CD14-positive monocyte (primary cell): ENCODE results near the gene TRIM7. TPM values are rescaled to one million over a fixed set of nuclear protein-coding genes. Genes with fewer than 3 reads are reported as not detected.

ENCODE experiments used
- DNase-seq, 3 donors: peaks; one replicate each; pipeline ENCODE4 v3.0.0-alpha.2; 2011 to 2022
- H2AFZ ChIP-seq: 2 replicates; pipeline ENCODE4 v1.6.0; 2012; ENCODE audit warnings: mild to moderate bottlenecking, low read depth, low read length, inconsistent platforms; ENCODE audit not compliant: insufficient read depth, poor library complexity, severe bottlenecking
- H3K27ac ChIP-seq, 2 donors: 1 replicate in 1 of 2; 2 replicates in 1 of 2; pipeline ENCODE4 v1.5.1; 2012 to 2013; ENCODE audit warnings: low read length in 2 of 2, control low read depth in 1 of 2, inconsistent platforms in 1 of 2, low read depth in 1 of 2, mild to moderate bottlenecking in 1 of 2
- H3K27me3 ChIP-seq, 2 donors: one replicate each; pipeline versions ENCODE4 v1.6.0 to v1.6.1; 2011 to 2013; ENCODE audit warnings: low read length in 2 of 2; ENCODE audit not compliant: control insufficient read depth in 2 of 2, insufficient read depth in 2 of 2
- H3K36me3 ChIP-seq, 2 donors: replicated peaks in 1 of 2; 1 replicate in 1 of 2; 2 replicates in 1 of 2; pipeline versions ENCODE4 v1.5.1 to v1.6.1; 2012 to 2013; ENCODE audit warnings: low read length in 2 of 2, control low read depth in 1 of 2, inconsistent platforms in 1 of 2, mild to moderate bottlenecking in 1 of 2; ENCODE audit not compliant: insufficient read depth in 2 of 2, control insufficient read depth in 1 of 2
- H3K4me1 ChIP-seq, 2 donors: 1 replicate in 1 of 2; 2 replicates in 1 of 2; pipeline versions ENCODE4 v1.5.1 to v1.6.1; 2012 to 2013; ENCODE audit warnings: low read length in 2 of 2, control low read depth in 1 of 2, inconsistent platforms in 1 of 2, mild to moderate bottlenecking in 1 of 2, moderate library complexity in 1 of 2; ENCODE audit not compliant: insufficient read depth in 2 of 2, control insufficient read depth in 1 of 2
- H3K4me2 ChIP-seq: replicated peaks from 2 replicates; pipeline ENCODE3; 2012; ENCODE audit warnings: low read length, moderate library complexity, mild to moderate bottlenecking; ENCODE audit not compliant: poor library complexity, severe bottlenecking; ENCODE audit errors: extremely low read depth
- H3K4me3 ChIP-seq, 3 experiments: fragments of 200-600 bp in 1 of 3; sonication (generic) in 1 of 3; replicated peaks in 1 of 3; 1 replicate in 2 of 3; 2 replicates in 1 of 3; pipeline ENCODE4 v1.5.1; 2011 to 2013; ENCODE audit warnings: low read length in 3 of 3, mild to moderate bottlenecking in 3 of 3, control low read depth in 2 of 3, low read depth in 2 of 3, inconsistent platforms in 1 of 3, moderate library complexity in 1 of 3
- H3K79me2 ChIP-seq: 2 replicates; pipeline ENCODE4 v1.6.0; 2012; ENCODE audit warnings: mild to moderate bottlenecking, control low read depth, inconsistent platforms, low read length, moderate library complexity; ENCODE audit not compliant: insufficient read depth
- H3K9ac ChIP-seq: 2 replicates; pipeline ENCODE4 v1.6.0; 2017; ENCODE audit warnings: low read length, mild to moderate bottlenecking; ENCODE audit not compliant: insufficient read depth, poor library complexity, severe bottlenecking
- H3K9me3 ChIP-seq, 2 donors: replicated peaks in 1 of 2; 1 replicate in 1 of 2; 2 replicates in 1 of 2; pipeline versions ENCODE4 v1.5.1 to v1.6.1; 2012 to 2013; ENCODE audit warnings: low read length in 2 of 2, control low read depth in 1 of 2; ENCODE audit not compliant: control insufficient read depth in 1 of 2, insufficient read depth in 1 of 2
- H4K20me1 ChIP-seq: 2 replicates; pipeline ENCODE4 v1.6.0; 2012; ENCODE audit warnings: mild to moderate bottlenecking, low read length, control low read depth, moderate library complexity; ENCODE audit not compliant: insufficient read depth
- H3K27ac Mint-ChIP-seq, 7 donors: one replicate each; pipeline ENCODE4 v1.8.0; 2020; ENCODE audit warnings: mild to moderate bottlenecking in 7 of 7, mixed read lengths in 7 of 7, moderate library complexity in 6 of 7, inconsistent platforms in 2 of 7
- H3K27me3 Mint-ChIP-seq, 3 donors: one replicate each; pipeline ENCODE4 v1.8.0; 2021 to 2022; ENCODE audit warnings: low read depth in 3 of 3, mild to moderate bottlenecking in 3 of 3, mixed read lengths in 3 of 3, moderate library complexity in 3 of 3, inconsistent platforms in 1 of 3
- H3K36me3 Mint-ChIP-seq, 2 donors: one replicate each; pipeline ENCODE4 v1.8.0; 2020; ENCODE audit warnings: mixed read lengths in 2 of 2, inconsistent platforms in 1 of 2, mild to moderate bottlenecking in 1 of 2
- H3K4me1 Mint-ChIP-seq: one replicate; pipeline ENCODE4 v1.8.0; 2020; ENCODE audit warnings: mild to moderate bottlenecking, mixed read lengths
- H3K4me3 Mint-ChIP-seq, 2 donors: one replicate each; pipeline ENCODE4 v1.8.0; 2020; ENCODE audit warnings: mild to moderate bottlenecking in 2 of 2, mixed read lengths in 2 of 2, moderate library complexity in 1 of 2
- H3K9me3 Mint-ChIP-seq, 7 donors: one replicate each; pipeline ENCODE4 v1.8.0; 2020 to 2022; ENCODE audit warnings: mixed read lengths in 7 of 7, mild to moderate bottlenecking in 6 of 7, moderate library complexity in 6 of 7, inconsistent platforms in 2 of 7
- WGBS: methylation state at CpG from one replicate; pipeline ENCODE4 v1.1.5; 2013; ENCODE audit warnings: missing lambda C conversion rate; ENCODE audit not compliant: insufficient coverage; 5-methylcytosine and 5-hydroxymethylcytosine counted together
- intact Hi-C, 2 donors: fragments of 100-400 bp; cut with micrococcal nuclease; formaldehyde crosslinking; loops; one replicate each; pipeline versions ENCODE4 v1.15.0 to v1.15.1; 2023
- polyA plus RNA-seq, 3 donors: library from polyadenylated mRNA; depleted of rRNA in 1 of 3; unstranded in 2 of 3; stranded (reverse) in 1 of 3; fragments of 300-500 nt in 2 of 3; fragments of >200 nt in 1 of 3; fragmentation: Illumina TruSeq in 2 of 3; gene quantifications; 1 replicate in 2 of 3; 2 replicates in 1 of 3; pipeline ENCODE4 v1.2.3, GENCODE V29; 2012 to 2021
- TF ChIP-seq, protein P1 (sequence below): fragments of 200-600 bp; IDR thresholded peaks from one replicate; pipeline ENCODE4 v1.8.0; 2022; ENCODE audit warnings: antibody characterized with exemption, mild to moderate bottlenecking

The TRIM7 gene
- polyA plus RNA-seq, 3 donors = 9.5 to 12.8 (median 10.3) TPM

- H3K4me1 ChIP-seq = peaks cover 59 to 60% of the 10 kb centered on the region in 2 donors
- WGBS = 6% methylated on average over 35 of the region's 37 CpGs
- Mint-ChIP-seq H3K27me3 (peaks cover 15 to 52% (median 35%) of the 10 kb centered on the region in 3 donors), H3K4me1 (peaks cover 50% of the 10 kb centered on the region), H3K27ac (peak overlapping the region in 3 of 7 donors; percentile 63 to 84 (median 83)), H3K4me3 (peak overlapping the region; percentile 98), H3K36me3 (no peaks in the 10 kb centered on the region), H3K9me3 (peaks cover 0 to 5% (median 4%) of the 10 kb centered on the region in 7 donors)
- H3K27ac ChIP-seq = no peak overlapping the region
- TF ChIP-seq, protein P1, sequence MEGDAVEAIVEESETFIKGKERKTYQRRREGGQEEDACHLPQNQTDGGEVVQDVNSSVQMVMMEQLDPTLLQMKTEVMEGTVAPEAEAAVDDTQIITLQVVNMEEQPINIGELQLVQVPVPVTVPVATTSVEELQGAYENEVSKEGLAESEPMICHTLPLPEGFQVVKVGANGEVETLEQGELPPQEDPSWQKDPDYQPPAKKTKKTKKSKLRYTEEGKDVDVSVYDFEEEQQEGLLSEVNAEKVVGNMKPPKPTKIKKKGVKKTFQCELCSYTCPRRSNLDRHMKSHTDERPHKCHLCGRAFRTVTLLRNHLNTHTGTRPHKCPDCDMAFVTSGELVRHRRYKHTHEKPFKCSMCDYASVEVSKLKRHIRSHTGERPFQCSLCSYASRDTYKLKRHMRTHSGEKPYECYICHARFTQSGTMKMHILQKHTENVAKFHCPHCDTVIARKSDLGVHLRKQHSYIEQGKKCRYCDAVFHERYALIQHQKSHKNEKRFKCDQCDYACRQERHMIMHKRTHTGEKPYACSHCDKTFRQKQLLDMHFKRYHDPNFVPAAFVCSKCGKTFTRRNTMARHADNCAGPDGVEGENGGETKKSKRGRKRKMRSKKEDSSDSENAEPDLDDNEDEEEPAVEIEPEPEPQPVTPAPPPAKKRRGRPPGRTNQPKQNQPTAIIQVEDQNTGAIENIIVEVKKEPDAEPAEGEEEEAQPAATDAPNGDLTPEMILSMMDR = peak; percentile 11
- peak; percentile 55 for DNase-seq
- H3K4me3 ChIP-seq = peak overlapping the region in 1 of 3 experiments; percentile 96
- H3K9ac ChIP-seq = no peak overlapping the region
- no peaks in the 10 kb centered on the region for H3K36me3 ChIP-seq
- peaks cover 0 to 24% of the 10 kb centered on the region in 2 donors for H3K27me3 ChIP-seq
- peak overlapping the region; percentile 100 for H3K4me2 ChIP-seq
- no peaks in the 10 kb centered on the region for H3K79me2 ChIP-seq
- H4K20me1 ChIP-seq = no peaks in the 10 kb centered on the region
- intact Hi-C loops = loop anchor here in 1 of 2 donors (2.0 kb wide), 2 partner anchors 17 to 29 kb away; partner anchors contain the start of gene TRIM7
- H2AFZ ChIP-seq = no peak overlapping the region
- H3K9me3 ChIP-seq = no peaks in the 10 kb centered on the region
Observed at GRCh38 chr5:181187500-181188213, 17.3 kb downstream of the TRIM7 start.

GRCh38 chr5:181186986-181187499, 18.0 kb downstream of the TRIM7 start:
- Histone ChIP-seq H3K4me2 (peak overlapping the region; percentile 100), H2AFZ (no peak overlapping the region), H3K9me3 (no peaks in the 10 kb centered on the region), H3K36me3 (no peaks in the 10 kb centered on the region), H3K79me2 (no peaks in the 10 kb centered on the region), H3K4me1 (peaks cover 54 to 55% of the 10 kb centered on the region in 2 donors), H3K9ac (no peak overlapping the region), H3K4me3 (peak overlapping the region in 1 of 3 experiments; percentile 96), H3K27me3 (peaks cover 0 to 30% of the 10 kb centered on the region in 2 donors), H4K20me1 (no peaks in the 10 kb centered on the region), H3K27ac (no peak overlapping the region)
- H3K27me3 Mint-ChIP-seq = peaks cover 15 to 58% (median 37%) of the 10 kb centered on the region in 3 donors
- DNase-seq = no peak
- peaks cover 48% of the 10 kb centered on the region for H3K4me1 Mint-ChIP-seq
- intact Hi-C loops = no loop called here
- no peak overlapping the region for H3K27ac Mint-ChIP-seq
- H3K36me3 Mint-ChIP-seq = no peaks in the 10 kb centered on the region
- H3K9me3 Mint-ChIP-seq = peaks cover 0 to 5% (median 4%) of the 10 kb centered on the region in 7 donors
- WGBS = 71% methylated on average over 6 of the region's 8 CpGs
- peak overlapping the region in 1 of 2 donors; percentile 98 for H3K4me3 Mint-ChIP-seq
- TF ChIP-seq, protein P1 = no peak
